GM18519 (cell line): ENCODE results near the gene NPHP4.
"Not testable (repeated sequence)": the region's sequence is repeated elsewhere in the genome, so short reads cannot be mapped to it uniquely, and the experiment has no call there.

Source experiments
- ATAC-seq: cut with Tn5 transposase; IDR thresholded peaks from one replicate; pipeline ENCODE4 v1.9.1; 2021; ENCODE audit warnings: mild to moderate bottlenecking, moderate library complexity; ENCODE audit not compliant: unreplicated experiment, low FRiP score

Gene NPHP4

DNA sequence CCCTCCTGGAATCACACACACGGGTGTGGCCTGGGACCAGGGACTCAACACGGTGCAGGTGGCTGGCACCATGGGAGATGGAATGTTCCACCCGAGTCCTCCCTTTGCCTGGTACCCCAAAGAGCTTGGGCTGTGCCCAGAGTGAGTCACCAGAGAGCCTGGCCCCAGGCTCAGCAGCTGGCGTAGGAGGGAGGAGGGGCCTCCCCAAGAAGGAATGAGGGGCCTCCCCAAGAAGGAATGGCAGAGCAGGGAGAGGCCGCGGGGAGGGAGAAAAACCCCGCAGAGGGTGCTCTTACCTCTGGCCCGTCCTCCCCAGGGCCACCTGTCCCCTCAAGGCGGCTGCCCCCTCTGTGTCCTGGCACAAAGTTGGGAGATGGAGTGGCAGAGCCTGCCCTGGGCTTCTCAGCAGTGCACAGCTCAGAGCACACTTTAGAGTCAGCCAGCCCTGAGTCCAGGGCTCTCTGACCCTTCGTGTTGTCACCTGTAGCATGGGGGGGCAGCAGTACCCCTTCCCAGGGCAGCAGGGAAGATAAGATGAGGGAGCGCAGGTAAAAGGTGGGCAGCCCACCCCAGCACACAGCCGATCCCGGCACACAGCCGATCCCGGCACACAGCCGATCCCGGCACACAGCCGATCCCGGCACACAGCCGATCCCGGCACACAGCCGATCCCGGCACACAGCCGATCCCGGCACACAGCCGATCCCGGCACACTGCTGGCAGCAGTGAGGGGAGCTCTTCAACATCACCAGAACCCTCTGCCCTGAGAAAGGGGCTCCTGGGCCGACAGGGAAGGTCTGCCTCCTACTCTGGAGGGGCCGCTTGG is 33.3 kb upstream of the NPHP4 start:
- ATAC-seq: no peak

DNA sequence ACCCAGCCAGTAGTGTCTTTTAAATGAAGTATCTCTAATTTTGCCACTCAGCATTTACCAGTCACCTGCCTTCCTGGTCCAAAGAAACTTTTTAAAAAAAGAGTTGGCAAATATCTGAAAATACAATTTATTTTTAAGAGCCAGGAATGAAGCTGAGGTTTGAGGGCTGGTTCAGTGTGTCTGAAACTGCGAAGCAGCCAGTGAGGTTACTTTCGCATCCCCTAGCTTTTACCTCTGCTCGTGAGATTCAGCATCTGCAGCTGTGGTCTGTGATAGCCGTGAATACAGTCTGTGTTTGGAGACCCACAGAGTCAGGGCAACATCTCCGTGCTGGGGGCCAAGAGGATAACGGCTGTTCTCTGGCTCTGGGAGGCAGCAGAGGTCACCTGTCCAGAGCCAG is 32.2 kb upstream of the NPHP4 start:
- ATAC-seq: no peak

DNA sequence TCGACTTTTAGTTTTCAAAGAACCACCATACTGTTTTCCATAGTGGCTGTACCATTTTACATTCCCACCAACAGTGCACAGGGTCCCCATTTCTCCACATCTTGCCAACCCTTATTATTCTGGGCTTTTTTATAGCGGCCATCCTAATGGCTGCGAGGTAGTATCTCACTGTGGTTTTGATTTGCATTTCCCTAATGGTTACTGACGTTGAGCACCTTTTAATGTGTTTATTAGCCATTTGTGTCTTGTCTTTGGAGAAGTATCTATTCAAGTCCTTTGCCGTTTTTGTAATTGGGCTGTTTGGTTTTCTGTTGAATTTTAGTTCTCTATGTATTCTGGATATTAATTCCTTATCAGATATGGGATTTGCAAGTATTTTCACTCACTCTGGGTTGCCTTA is 31.1 kb upstream of the NPHP4 start:
- ATAC-seq: no peak

DNA sequence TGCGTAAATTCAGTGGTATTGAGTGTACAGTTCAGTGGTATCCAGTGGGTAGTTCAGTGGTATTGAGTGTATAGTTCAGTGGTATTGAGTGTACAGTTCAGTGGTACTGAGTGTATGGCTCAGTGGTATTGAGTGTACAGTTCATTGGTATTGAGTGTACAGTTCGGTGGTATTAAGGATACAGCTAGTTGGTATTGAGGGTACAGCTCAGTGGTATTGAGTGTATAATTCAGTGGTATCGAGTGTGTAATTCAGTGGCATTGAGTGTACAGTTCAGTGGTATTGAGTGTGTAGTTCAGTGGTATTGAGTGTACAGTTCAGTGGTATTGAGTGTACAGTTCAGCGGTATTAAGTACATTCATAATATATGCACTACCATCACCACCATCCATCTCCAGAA is 30.0 kb upstream of the NPHP4 start:
- no peak for ATAC-seq

DNA sequence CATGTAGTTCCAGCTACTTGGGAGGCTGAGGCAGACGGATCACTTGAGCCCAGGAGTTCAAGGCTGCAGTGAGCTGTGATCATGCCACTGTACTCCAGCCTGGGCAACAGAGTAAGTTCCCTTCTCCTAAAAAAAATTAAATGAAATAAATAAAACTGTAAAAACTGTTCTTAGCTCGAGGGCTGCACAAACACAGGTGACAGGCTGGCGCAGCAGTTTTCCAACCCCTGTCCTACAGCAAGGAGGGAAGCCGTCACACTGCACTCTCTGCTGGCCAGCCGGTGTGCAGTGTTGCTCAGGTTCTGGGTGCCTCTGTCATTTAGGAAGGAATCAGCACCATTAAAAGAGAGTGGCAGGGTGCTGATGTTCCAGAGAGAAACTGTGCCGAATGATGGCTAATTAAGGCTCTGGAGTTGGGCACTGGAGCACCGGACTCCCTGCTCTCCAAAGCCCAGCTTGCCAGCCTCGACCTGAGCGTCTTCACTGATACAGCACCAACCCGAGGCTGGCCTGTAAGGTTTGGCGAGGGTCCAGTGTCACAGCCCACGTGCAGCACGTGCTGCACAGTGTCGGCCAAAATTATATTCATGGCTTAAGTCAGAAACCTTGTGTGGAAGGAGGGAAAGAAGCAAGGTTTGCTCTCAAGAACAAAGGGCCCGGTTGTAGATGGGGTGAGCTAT is 27.1 kb upstream of the NPHP4 start:
- no peak for ATAC-seq

DNA sequence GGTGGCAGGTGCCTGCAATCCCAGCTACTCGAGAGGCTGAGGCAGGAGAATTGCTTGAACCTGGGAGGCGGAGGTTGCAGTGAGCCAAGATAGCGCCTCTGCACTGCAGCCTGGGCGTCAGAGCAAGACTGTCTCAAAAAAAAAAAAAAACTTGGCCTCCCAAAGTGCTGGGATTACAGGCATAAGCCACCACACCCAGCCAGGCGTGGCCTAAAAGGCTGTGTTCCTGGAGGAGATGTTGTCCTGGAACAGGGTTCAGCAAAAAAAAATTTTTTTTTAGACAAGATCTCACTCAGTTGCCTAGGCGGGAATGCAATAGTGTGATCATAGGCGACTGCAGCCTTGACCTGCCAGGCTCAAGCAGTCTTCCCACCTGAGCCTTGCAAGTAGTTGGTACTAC is 25.4 kb upstream of the NPHP4 start:
- not testable (repeated sequence) for ATAC-seq

DNA sequence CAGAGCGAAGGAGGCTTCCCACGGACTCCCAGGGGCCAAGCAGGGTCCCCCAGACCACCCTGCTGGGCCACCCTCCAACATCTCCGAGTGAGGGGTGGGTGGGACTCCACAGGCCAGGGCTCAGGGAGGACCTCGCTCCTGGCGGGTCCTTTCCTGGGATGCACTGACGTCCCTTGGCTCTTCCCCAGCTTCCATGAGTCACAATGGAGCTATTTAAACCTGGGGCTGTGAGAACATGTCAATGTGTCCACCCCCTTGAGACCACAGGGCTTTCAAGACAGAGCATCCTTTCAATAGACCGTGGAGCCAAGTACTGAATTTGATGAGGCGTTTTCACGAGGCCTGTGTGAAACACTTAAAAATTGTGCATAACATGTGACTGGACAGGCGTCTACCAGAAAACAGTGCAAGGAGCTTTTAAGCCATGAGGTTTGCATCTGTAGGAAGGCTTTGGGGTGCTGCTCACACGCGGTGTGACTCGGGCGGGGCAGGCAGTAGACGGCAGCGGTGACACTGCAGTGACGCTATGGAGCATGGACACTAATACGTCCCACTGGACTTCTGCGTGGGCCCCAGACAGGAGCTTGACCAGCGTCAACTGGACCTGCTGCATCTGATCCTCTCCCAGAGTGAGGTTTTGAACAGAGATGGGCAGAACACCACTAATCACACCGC is 24.1 kb upstream of the NPHP4 start:
- ATAC-seq: no peak

DNA sequence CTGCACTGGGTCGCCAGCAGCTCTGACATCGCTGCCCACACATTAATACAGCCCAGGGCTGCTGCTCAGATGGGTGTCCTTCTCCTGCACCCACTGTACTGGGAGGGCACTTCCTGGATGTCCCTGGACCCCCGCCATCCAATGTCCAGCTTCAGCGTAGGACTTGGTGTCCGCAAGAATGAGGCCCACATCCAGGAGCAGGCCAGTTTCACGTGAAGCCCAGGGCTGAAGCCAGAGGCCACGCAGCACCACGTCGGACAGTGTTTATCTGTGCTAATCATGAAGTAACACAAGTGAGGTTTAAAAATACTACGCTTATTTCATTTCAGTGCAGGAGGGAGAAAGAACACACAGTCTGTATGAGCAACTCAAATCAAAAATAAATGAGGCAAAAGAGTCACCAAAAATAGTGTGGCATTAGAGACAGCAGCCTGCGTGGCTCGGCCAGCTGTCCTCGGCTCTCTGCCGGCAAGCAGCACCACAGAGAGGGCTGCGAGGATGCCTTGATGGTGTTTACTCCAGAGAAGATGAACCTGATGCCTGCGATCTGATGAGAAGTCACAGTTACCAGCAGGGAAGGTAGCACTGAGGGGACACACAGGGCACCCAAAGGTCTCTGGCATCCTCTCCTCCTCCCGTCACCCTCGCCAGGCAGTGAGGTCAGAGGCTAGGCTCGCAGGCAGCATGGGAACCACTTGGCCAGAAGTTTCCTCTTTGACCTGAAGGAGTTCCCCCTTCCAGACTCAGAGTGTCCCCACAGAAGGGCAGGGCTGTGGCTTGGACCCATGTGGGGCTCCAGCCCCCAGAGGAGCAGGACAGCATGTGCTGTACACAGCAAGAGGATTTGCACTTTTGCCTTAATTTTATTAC is 22.1 kb upstream of the NPHP4 start:
- ATAC-seq: no peak

DNA sequence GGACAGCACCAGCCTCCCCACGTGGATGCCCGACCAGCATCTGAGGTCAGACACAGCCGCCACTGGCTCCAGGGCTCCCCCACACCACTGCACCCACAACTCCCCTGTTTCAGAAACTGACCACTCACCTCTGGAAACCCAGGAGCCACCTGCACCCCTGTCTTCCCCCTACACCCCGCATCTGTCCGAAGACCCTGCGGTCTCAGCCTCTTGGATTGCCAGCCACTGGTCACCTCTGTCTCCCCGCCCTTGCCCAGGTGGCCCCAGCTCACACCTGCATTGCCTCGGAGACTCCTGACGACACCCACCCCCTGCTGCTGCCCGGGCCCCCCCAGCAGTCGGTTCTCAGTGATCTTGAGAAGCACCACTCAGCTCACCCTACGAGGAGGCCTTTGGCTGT is 21.3 kb upstream of the NPHP4 start:
- no peak for ATAC-seq

DNA sequence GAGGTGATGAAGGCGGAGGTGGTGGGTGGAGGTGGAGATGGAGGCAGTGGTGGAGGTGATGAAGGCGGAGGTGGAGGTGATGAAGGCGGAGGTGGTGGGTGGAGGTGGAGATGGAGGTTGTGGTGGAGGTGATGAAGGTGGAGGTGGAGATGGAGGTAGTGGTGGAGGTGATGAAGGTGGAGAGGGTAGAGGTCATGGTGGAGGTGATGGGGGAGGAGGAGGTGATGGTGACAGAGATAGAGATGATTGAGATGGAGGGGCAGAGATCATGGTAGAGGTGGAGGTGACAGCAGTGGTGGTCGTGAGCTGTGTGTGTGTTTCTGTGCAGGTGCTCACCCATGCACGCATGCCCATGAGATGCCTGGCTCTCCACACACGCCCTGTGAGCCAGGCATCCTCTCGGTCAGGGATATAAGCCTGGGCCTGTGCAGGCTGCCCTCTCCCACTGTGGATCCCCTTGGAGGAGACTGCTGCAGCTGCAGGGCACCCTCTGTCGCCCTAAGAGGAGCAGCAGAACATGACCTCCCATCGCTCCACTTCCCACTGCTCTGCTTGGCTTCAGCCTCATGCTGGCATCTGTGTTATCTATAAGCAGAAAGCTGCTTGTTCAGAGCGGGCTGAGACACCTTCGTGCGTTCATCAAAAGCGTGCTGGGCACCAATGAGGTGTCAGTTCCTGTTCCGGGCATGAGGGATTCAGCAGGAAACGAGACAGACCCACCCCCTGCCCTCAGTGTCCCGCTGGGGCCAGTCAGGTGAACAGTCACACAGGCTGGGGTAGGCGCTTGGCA is 20.5 kb upstream of the NPHP4 start:
- no peak for ATAC-seq

DNA sequence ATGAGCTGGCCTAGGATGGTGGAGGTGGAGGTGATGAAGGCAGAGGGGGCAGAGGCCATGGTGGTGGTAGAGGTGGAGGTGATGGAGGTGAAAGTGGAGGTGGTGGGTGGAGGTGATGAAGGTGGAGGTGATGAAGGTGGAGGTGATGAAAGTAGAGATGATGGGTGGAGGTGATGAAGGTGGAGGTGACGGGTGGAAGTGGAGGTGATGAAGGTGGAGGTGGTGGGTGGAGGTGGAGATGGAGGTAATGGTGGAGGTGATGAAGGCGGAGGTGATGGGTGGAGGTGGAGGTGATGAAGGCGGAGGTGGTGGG is 19.7 kb upstream of the NPHP4 start:
- no peak for ATAC-seq

DNA sequence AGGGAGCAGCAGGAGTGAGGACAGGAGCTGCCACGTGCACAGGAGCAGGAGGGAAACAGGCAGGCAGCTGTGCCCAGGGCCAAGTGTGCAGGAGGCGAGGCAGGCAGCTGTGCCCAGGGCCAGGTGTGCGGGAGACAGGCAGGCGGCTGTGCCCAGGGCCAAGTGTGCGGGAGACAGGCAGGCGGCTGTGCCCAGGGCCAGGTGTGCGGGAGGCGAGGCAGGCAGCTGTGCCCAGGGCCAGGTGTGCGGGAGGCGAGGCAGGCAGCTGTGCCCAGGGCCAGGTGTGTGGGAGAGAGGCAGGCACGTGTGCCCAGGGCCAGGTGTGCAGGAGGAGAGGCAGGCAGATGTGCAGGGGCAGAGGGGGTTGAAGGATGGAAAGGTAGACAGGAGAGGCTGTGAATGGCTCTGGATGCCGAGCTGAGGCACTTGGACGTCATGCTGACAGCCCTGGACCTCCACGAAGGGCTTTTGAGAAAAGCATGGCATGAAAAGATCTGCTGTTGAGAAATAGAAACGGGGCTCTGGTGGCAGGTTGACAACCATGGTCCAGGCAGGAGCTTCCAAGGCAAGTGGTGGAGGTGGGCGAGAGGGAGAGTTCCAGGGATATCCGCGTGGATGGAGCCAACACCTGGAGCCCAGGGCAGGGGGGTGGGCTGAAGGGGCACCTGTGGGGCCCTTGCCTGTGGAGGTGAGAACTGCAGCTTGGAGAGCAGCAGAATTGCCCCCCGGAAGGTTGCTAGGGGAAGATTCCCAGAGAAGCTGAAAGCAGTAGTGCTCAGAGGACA is 19.1 kb upstream of the NPHP4 start:
- no peak for ATAC-seq

DNA sequence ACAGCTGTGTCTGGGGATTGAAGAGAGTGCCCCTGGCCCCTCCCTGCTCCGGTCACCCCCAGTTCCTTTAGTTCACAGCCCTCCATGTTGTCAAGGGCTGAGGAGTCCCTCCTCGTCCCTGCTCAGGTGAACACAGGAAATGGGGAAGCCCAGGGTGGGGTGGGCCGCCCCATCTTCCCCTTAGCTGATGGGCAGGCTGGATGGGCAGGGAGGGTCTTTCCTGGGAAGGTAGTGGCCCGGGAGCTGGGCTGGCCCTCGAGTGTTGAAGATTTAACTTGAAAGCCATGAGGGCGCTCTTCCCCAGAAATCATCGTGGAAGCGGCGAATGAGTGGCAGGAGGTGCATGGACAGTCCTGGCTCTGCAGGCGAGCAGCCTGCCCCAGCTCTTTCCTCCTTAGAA is 18.3 kb upstream of the NPHP4 start:
- no peak for ATAC-seq

DNA sequence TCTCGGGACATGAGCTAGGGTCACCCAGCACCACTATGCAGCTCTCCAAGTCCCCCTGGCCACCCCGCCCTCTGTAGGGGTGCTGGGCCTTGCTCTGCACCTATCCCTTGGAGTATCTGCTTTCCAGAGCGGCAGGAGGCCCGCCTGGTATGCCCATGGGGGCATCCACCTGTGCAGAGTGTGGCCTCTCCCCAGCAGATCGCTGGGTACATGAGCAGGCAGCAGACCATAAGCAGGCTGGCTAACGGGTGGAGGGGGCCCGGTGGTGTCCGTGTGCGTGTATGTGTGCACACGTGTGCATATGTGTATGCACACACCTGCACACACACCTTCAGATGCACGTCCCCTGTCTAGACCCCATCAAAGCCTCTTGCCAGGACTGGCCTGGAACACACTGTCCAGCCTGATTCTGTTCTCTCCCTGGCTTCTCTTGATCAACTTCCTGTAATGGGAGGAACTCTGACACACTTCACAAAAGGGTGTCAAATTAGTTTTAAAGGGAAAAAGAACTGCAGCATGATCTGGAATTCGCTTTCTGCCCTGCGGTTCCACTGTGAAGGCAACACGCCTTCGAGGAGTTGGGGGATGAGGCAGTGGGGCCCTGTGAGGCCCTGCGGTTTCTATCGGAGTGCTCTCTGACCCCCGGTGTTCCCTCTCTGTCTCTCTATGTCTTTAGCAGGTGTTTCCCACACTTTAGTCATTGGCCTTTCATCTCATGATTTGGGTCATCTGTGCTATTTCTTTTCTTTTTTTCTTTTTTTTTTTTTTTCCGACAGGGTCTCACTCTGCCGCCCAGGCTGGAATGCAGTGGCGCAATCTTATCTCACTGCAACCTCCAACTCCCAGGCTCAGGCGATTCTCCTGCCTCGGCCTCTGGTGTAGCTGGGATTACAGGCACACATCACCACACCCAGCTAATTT is 17.2 kb upstream of the NPHP4 start:
- no peak for ATAC-seq

DNA sequence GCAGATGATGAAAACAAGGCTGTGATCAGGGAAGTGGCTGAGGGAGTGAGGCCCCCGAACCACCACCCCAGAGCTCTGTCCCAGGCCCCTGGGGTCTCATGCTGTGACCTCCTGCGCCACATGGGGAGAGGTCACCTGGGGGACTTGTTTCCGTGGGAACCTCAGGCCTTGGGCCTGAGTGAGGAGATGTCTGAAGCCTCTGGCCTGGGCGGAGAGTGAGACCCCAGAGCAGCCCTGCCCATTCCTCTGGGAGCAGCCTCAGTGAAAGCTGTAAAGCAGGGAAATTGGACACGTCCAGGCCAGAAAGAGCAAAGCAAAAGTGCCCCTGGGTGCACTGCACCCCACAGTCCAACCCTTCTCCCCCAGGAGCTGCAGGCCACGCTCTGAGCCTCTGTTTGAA is 16.5 kb upstream of the NPHP4 start:
- no peak for ATAC-seq

DNA sequence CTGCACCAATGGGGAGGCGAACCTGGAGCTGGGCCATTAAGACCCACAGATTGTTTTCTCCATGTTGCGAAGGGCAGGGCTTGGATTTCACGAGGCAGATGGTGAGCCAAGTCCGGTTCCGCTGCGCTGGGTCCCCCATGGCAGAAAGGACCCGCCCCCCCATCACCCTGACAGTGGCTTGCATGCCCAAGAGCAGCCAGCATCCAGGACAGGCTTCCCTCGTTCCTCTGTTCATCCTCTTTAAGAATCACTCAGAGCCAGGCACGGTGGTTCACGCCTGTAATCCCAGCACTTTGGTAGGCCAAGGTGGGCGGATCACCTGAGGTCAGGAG is 15.8 kb upstream of the NPHP4 start:
- ATAC-seq: no peak

DNA sequence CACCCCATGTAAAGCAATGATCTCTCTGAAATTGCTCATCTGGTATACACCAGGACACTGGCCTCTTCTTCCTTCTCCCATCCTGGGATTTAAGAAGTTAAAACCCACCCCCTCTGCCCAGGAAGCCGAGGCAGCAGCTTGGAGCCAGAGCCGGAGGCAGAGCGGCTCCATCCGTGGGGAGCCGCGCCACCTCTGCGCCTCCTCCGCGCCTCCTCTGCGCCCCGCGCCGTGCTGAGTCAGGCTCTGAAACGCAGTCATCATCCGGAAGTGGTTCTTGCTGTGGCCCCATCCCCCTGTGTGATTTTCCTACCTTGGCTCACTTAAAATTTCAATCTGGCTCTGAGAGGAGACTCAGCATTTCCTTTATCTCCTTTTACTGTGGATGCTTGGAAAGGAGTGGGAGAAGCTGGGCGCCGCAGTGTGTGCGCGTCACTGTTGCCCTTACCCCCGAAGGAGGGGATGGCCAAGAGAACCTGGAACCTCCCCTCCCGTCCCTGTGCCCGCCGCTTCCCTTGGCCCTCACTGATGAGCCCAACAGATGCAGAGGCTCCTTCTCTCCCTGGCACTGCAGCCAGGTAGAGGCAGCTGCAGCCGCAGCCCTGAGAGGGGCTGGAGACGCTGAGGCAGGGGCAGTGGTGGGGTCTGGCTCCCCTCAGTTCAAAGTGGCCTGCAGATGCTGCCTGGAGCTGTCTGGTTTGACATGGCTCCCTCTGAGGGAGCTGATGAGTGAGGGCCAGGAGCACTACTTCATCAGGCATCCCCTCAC is 15.3 kb upstream of the NPHP4 start:
- no peak for ATAC-seq

DNA sequence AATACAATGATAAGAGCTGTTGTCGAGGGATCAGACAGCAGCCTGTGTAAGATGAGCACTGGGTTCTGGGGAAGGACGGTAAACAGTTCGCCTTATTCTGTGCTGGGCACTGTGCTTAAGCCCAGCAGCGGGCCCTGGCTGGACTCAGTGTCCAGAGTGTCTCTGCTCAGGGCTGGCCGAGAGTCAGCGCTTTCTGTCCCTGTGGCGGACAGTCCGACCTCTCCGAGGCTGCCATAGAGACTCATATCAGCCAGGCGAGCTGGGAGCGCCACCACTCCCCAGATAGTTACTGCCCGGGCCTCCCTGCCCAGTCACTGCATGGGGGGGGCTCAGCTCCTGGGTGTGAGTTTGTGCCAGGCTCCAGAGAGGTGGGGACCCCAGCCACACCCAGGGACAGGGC is 14.7 kb upstream of the NPHP4 start:
- no peak for ATAC-seq
